ENCODE data around the gene TRMT11. TPM values are rescaled to one million over a fixed set of nuclear protein-coding genes. Genes with fewer than 3 reads are reported as not detected.
A peak's percentile ranks its signal among the peaks of the same experiment; 100 is the strongest.

Gene TRMT11
- total and polyA plus RNA-seq, 9 of the 15 experiments (the other 6 are each of a cell fraction or from before 2014, with no cell fraction given): 38.8 to 88.0 (median 59.8) TPM

- no peak for TF ChIP-seq CHD7 (IDR thresholded peaks at IDR 0.05; ENCODE audit: low read depth, low read length)
- TF ChIP-seq ZNF644 (tag; IDR thresholded peaks at IDR 0.05; ENCODE audit: low read depth): no peak
- no peak for TF ChIP-seq ZNF134 (CRISPR knock-in tag; conservative IDR thresholded peaks at IDR 0.05)
- TF ChIP-seq ZKSCAN8 (CRISPR knock-in tag; IDR thresholded peaks at IDR 0.05): no peak
- 0 out of 4 replicates have a peak, but pooled peaks of 1 of the 2 experiments have one; percentile 8 for TF ChIP-seq MNT (conservative IDR thresholded peaks at IDR 0.05)
- no peak for TF ChIP-seq MTA1 (IDR thresholded peaks at IDR 0.05; ENCODE audit: borderline replicate concordance)
These were observed 12.0 kb upstream of the TRMT11 start (continued) for GRCh38 chr6:125974214-125974866.

Data from K562 (cell line).